Measurements from ENCODE around the gene TNRC6C.
"Not testable (repeated sequence)": the region's sequence is repeated elsewhere in the genome, so short reads cannot be mapped to it uniquely, and the experiment has no call there.

TNRC6C gene

DNA sequence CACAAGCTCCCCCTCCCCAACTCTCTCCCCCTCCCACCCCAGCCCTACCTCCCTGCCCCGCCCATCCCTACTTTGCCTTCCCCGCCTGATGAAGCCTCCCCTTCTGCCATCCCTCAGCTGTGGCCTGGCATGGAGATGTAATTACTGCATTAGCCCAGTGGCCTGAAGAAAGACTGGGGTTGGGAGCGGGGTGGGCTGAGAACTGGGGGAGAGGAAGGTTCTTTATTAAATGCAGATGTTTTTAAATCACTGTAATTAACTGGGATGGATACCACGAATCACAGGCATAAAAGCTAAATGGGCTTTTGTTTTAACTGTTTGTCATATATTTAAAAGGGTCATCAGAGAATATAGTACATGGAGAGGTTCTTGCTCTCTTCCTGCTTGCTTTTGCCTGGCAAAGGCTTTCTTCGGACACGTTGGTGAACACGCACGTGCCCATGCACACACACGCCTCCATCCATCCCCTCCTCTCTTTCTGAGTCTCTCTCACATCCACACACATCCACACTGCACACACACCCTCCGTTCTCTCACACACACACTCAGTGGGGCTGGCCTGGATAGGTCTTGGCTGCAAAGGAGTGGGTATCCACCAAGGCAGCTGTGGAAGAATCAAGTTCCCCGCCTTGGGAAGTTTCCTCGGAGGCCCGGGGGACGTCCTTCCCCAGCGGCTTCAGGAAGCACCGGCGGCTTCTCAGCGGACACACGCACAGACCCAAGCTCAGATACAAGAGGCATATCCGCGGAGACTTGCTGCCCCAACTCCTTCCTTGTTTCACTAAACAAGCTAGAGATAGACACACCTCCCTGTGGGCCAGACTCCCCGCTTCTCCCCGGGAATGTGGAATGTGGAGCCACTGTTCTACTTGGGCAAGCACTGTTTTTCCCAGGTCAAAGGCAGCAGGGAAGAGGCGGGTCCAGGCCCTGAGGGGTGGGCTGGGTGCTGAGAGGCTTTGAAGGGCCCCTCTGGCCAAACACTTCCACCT is 27.4 kb upstream of the TNRC6C start:
- DNase-seq (ENCODE audit: low read depth in 1 of 2, low spot score in 1 of 2) = no peak

DNA sequence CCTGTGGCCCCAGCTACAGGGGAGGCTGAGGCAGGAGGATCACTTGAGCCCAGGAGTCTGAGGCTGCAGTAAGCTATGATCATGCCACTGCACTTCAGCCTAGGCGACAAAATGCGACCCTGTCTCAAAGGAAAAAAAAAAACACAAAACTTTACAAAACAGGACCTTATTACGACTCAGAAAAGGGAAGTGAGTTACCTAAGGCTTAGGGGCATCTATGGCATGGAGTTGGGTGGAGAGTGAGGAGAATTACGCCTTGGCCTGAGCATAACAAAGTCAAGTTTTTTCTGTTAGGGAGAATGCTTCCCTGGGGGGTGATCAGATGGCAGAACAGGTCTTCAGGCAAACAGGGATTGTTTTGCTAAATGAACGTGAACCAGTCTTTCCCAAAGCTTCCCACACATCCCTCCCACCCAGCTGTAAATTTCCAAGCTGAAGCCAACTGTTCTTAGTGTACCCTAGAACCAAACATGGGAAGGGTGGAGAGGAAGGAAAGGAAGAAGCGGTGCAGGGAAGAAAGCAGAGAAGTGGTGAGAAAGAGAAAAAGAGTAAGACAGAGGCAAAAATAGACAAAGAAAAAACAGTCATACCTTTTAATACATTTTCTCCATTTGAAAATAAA is 24.6 kb upstream of the TNRC6C start:
- DNase-seq (ENCODE audit: low read depth in 1 of 2, low spot score in 1 of 2) = no peak

DNA sequence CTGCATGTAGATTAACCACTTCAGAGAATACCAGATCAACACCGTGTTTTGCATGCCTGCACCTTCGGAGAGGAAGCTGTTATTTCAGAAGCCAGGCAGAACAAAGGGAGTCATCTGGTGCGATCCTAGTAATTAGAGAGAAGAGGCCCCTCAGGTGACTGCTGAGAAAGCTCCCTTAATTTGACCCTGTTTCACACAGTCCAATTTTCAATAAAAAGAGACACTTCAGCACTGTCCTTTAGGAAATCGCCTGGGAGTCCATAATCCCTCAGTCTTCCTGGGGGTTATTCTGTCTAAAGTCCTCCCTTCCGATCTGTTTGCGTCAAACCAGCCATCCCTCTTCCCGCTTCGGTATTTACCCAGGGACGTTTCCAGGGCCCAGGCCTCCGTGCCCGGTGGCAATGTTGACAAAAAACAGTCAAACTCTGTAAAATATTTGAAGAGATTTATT is 23.4 kb upstream of the TNRC6C start:
- no peak for DNase-seq (ENCODE audit: low read depth in 1 of 2, low spot score in 1 of 2)

DNA sequence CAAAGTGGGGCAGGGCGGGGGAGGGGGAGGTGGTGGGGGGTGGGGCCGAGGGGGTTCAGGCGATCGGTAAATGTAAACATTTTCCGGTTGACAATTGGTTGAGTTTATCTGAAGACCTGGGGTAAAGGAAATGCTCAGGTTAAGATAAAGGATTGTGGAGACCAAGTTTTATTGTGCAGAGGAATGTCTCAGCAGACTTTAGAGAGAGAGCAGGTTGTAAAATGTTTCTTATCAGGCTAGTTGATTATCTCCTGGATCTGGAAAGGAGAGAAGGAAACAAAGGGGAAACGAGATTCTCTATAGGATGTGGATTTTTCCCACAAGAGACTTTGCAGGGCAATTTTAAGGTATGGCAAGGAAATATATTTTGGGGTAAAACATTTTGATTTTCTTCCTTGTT is 22.8 kb upstream of the TNRC6C start:
- not testable (repeated sequence) for DNase-seq (ENCODE audit: low read depth in 1 of 2, low spot score in 1 of 2)

DNA sequence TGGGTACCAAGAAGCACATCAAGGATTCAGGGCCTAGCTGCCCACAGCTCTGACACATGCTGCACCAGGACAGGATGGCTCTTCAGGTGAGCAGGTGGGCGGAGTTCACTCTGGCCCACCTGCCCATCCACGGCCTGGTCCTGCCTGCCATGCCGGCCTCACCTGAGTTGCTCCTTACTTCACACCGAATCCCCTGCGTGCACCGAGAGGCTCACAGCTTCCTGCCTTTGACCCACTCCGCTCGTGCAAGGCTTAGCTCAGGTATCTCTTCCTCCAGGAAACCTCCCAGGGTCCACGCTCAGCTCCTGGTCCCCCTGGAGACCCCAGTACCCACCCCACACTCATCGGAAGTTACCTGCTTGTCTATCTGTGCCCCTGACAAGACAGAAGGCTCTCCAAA is 21.6 kb upstream of the TNRC6C start:
- no peak for DNase-seq (ENCODE audit: low read depth in 1 of 2, low spot score in 1 of 2)

DNA sequence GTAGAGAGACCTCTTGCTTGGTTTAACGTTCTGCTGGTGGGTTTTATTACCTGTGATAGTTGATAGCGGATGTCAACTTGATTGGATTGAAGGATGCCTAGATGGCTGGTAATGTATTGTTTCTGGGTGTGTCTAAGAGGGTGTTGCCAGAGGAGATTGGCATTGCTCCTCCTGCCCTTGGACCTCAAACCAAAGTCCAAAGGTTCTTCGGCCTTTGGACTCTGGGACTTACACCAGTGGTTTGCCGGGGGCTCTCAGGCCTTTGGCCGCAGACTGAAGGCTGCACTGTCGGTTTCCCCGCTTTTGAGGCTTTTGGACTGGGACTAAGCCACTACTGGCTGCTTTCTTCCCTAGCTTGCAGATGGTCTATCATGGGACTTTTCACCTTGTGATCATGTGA is 17.5 kb upstream of the TNRC6C start:
- no peak for DNase-seq (ENCODE audit: low read depth in 1 of 2, low spot score in 1 of 2)

DNA sequence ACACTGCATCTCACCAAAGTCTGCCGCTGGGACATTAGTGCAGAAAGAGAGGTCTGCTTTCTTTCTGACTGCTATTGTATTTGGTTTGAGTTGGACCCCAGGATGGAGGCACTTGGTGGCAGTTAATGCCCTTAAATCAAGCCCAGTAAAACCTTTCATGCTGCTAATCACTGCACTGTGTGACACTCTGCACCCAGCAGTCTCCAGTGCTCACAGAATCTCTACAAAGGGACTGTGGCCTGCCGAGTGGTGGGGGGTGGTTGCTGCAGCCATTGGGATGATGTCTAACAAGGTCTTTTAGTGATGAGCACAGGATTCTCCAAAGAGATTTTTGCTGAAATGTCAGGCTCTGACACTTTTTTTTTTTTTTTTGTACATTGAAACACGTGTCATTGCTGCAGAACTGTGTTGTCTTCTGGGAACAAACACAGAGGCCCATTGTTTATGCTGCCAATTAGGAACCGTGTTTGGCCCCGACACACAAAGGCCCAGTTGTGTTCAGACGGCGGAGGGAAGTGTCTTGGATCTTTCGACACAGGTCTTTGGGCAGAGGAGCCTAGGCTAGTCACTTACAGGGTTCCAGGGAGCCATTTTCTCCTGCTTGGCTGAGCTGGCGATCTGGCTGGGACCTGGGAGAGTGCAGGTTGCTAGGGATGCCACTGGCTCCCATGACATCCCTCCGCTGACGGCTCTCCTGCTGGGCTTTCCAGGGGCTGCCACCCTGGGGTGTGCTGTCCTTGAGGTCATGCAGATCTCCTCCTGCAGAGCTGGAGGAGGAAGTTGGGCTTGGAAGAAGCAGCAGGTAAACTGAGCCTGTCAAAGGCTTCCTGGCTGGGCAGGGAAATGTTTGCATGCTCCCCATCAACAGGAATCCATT is 16.2 kb upstream of the TNRC6C start:
- no peak for DNase-seq (ENCODE audit: low read depth in 1 of 2, low spot score in 1 of 2)

DNA sequence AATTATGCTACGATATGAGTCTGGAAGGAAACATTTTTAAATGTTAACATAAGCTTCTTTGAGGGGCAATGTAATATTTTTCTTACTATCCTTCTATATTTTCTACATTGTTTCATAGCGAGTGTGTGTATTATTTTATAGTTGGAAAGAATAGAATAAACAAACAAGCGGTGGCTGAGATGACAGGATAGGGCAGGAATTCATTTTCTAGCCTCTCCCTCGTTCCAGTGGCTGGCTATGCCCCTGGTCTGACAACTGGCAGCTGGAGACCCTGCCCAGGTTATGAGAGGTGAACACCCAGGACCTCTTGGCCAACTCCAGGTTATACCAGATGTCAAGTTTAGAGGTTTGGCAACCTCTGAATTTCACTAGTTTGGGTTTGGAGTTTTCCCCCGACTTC is 14.5 kb upstream of the TNRC6C start:
- DNase-seq (ENCODE audit: low read depth in 1 of 2, low spot score in 1 of 2) = no peak

DNA sequence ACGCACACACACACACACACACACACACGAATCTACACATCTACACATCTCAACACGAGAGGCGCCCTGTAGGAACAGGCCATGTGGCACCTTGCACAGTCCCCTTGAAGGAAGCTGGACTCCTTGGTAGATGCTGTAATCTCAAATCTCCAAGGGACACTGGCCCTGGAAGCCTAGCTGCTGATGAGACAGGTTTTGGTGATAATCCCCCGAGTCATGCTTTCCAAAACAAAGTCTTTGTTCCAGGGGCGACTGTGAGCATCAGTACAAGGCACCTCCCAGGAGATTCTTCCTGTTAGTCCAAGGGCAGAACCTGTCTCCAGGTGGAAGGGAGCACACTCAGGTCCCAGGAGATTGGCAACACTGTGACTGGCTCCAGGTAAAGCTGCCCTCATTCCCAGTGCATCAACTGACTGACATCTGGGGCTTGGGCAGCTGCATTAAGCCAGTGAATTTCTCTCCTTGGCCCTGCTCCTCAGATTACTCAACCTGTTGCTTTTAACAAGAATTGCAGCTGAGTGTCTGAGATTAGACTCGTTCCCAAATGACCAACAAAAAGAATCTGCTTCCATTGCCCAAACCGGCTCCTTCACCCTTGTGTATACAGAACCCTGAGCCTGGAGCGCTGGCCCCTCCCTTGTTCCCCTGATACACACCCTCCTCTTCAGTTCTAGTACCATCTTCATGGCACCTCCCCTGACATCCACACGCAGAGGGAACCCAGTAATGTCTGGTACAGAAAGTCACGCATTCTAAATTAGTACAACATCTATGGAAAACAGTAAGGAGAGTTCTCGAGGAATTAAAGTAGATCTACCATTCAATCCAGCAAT is 13.9 kb upstream of the TNRC6C start:
- DNase-seq (ENCODE audit: low read depth in 1 of 2, low spot score in 1 of 2) = no peak

DNA sequence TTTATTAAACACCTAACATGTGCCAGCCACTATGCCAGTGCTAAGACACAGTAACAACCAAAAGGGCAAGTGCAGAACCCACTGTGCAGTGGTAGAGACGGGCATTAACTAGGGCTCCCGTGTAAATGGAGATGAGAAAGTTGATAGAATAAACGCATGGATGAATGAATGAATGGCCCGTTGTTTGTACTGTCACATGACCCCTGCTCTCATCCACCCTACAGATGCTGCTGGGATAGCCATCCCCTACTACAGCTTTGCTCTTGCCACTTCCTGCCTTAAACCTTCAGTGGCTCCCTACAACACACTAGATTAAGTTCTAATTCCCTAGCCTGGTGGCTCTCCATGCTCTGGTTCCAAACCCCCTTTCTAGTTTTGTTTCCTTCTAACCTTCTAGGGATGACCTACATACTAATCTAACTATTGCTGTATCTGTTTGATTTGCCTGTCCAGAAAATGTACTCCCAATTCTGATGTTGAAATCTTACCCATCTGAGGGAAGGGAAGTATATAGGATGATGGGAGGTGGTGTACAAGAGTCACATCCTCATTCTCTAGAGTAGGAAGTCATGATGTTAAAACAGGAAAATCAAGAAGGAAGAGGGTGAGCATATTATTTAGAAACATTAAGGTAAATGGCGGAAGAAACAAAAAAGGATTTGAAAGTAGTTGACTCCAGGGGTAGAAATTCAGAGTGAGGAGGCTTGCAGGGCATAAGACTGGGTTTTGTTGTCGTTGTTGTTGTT is 11.4 kb upstream of the TNRC6C start:
- DNase-seq (ENCODE audit: low read depth in 1 of 2, low spot score in 1 of 2) = no peak

DNA sequence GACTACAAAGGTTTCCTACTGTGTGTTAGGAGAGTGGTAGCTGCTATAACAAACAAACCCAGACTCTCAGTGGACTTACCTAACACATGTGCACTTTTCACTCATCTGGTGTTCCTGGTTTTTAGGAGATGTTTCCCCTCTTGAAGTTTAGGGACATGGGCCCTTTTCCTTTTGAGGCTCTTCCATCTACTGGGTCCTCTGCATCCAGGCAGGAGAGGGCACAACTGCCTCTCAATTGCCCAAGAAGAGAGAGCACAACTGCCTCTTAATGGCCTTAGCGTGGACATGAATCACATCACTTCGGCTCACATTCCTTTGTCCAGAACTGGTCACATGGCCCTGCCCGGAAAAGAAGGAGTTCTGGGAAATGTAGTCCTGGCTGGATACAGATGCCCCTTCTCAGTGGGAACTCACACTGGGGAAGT is 9.8 kb upstream of the TNRC6C start:
- DNase-seq (ENCODE audit: low read depth in 1 of 2, low spot score in 1 of 2) = no peak

DNA sequence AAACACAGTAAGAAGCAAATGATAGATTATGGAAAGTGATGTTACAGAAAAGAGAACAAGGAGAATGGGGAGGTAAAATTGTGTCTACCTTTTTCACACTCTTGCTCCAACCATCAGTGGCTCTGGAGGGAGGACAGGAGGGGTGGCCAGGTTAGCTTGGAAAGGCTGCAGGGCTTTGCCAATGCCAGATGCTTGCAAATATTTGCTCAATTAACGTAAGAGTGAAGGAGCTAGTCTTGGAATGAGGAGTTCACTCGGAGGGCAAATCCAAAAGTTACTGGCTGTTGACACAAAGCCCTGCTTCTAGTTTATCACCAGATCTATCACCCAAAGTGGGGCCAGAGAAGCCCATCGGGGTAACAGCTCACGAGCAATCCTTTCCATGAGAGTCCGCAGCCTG is 7.4 kb upstream of the TNRC6C start:
- DNase-seq (ENCODE audit: low read depth in 1 of 2, low spot score in 1 of 2) = no peak

DNA sequence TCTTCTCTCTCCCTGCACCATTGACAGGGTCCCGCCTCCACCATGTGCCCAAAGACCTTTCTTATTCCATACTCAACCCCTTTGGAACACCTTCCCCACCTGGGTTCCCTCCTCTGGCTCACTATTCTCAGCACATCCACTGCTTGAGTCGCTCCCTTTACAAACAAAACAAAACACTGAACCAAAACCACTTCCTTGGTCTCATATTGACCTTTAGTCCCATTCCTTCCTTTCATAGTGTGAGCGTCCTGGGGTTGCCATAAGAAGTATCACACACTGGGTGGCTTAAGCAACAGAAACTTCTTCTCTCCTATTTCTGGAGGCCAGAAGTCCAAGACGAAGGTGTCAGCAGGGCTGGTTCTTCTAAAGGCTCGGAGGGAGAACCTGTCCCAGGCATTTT is 6.1 kb upstream of the TNRC6C start:
- no peak for DNase-seq (ENCODE audit: low read depth in 1 of 2, low spot score in 1 of 2)

DNA sequence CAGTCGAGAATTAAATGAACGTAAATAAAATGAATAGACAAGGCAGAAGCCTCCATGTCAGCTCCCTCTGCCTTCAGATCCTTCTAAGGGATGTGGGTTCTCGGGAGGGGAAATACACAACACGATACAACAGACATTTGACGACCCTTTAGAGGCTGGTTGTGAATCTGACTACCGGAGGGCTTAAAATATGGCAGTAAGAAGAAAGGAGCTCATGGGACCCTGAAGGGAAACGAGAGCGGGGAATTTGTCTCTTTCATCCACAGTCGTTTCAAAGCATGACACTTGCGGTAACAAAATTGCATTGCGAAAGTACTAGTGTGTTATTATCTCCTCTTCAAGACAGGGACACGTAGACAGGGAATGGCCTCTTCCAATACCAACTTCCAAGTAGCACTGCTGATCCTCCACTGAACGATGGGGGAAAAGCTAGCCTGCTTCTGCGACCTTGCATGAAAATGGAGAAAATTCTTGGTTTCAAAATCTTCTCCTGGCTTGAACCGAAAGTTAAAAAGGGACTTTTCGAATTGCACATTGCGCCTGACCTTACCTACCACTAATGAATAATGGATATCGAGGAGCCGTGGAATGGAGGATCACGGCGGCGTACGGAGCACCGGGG is 1.2 kb upstream of the TNRC6C start:
- DNase-seq (ENCODE audit: low read depth in 1 of 2, low spot score in 1 of 2) = peak in 1 of 2 donors; percentile 6

DNA sequence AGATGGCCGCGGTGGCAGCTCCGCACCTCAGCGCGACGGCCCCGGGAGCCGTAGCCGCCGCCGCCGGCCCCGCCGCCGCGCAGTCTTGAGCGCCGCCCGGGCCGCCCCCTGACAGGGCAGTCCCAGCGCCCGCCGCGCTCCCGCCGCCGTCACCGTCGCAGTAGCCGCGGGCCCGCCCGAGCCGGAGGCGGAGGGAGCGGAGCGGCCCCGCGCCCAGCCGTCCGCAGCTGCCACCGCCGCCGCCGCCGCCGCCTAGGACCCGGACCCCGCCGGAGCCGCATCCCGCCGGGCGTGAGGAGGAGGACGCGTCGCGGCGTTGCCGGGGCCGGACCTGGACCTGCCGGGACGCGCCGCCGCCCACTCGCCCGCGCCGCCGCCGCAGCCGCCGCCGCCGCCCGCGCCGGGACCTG is 218 bp downstream of the TNRC6C start:
- peak in 1 of 2 donors; percentile 5 for DNase-seq (ENCODE audit: low read depth in 1 of 2, low spot score in 1 of 2)

DNA sequence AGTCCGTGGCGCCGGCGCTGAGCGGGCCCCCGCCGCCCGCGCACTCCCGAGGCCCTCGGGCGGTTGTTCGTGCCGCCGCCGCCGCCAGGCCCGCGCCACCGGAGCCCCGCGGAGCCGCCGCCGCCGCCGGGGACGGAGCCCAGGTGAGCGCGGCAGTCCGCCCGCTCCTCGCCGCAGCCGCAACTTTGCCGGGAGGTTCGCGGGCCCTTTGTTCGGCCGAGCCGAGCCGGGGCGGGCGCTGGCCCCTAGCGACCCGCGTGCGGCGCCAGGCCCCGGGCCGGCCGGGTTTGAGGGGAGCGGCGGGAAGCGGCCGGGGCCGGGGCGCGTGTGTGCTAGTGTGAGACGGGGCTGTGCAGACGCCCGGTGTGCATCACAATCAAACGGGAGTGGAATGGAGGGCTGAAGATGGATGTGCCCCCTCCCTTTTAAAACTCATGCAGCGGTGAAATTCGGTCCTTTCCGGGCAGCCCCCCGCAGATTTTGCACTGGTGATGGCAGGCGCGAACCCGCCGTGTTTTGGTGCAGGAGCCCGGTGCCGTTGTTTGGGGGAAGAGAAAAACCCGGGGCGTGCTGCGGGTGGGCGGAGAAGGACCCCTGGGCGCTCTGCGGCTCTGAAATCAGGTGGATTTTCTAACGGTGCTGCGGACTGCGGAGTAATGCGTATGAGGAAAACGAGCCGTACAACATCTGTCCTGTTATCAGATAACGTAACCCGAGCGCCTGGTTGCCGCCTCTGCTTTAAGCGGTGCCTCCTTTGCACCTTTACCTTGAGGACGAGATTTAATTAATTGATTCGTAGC is 823 bp downstream of the TNRC6C start:
- DNase-seq (ENCODE audit: low read depth in 1 of 2, low spot score in 1 of 2) = peak; percentile 8 to 27

DNA sequence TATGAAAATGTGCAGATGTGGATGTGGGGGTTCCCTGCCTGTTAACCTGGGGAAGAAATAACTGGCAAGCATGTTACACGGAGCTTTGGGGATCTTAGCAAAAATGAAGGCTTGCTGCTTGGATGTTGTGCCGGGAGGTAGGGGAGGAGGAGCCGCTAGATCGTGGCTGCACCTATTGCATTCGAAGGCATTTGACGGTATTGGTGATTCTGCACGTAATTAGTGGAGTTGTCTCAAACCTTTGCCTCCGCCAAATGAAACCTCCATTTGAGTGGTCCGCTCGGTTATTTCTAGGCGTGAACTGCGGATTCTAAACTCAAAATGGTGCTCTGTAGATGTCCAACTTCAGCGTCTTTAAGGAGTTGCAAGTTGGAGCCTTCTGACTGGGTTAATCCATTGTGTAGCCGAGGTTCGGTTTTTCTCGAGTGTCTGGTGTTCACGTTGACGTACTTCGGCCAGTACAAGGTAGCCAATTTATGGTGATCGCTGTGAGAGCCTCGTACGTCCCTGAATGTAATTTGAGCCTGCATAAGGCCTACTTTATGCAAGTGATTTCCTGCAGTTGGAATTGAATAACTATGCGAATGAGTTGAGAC is 1.5 kb downstream of the TNRC6C start:
- DNase-seq (ENCODE audit: low read depth in 1 of 2, low spot score in 1 of 2) = peak in 1 of 2 donors; percentile 3

DNA sequence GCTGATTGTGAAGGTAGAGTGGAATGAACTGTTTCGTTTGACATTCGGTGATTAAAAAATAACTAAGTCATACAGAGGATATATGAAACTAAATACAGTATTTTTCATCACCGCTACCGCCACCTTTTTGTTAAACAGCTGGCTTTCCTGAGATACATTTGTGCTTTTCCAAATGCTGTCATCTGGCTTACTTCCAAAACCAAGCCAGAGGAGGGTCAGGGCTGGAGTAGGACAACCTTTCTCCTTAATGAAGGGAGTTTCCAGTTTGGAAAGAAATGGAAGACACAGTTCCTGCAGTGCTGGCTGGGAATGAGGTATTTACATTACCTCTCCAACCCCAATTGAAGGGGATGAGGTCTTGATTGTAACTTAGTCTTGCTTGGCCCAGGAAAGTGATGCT is 3.2 kb downstream of the TNRC6C start:
- no peak for DNase-seq (ENCODE audit: low read depth in 1 of 2, low spot score in 1 of 2)
